NCI-H2196 (cell line): ENCODE results near the gene ACSL1.

Experiments
- DNase-seq: peaks from one replicate; lab custom pipeline; 2025; ENCODE audit not compliant: unreplicated experiment; lab: John Stamatoyannopoulos, UW

The ACSL1 gene

GRCh38 chr4:184825896-184826690 is at the start of gene ACSL1:
Gene ACSL1, minus strand, starts transcription at chr4:184825968. Its CDS starts 22,454 bp downstream, at chr4:184803514.
- DNase-seq = peak; percentile 18

DNA sequence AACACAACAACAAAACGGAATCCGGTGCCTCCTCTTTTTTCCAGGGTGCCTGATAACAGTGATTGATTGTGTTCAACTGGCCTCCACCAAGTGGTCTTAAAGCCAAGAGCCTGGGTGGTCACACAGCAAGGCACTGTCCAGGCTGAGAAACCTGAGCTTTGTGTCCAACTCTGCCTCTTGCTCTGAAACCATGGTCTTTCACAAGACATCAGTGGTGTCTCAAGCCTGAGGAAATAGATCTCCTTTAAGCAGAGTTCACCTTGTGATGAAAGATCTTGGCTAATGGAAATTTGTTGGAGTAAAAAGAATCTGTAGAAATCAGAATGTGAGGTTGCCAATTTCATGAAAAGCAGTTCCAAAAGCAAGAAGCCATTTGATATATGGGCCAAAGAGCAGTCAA is 47.3 kb upstream of the ACSL1 start:
- DNase-seq = no peak

GRCh38 chr4:184870718-184871117 is 45.0 kb upstream of the ACSL1 start:
- DNase-seq = no peak

GRCh38 chr4:184868623-184869022 is 42.9 kb upstream of the ACSL1 start:
- no peak for DNase-seq

- DNase-seq = no peak
These were observed 38.1 kb upstream of the ACSL1 start for GRCh38 chr4:184863916-184864315.

- DNase-seq = no peak
These were observed 35.3 kb upstream of the ACSL1 start for GRCh38 chr4:184861047-184861446.

GRCh38 chr4:184860018-184860779 is 34.4 kb upstream of the ACSL1 start:
- no peak for DNase-seq

DNA sequence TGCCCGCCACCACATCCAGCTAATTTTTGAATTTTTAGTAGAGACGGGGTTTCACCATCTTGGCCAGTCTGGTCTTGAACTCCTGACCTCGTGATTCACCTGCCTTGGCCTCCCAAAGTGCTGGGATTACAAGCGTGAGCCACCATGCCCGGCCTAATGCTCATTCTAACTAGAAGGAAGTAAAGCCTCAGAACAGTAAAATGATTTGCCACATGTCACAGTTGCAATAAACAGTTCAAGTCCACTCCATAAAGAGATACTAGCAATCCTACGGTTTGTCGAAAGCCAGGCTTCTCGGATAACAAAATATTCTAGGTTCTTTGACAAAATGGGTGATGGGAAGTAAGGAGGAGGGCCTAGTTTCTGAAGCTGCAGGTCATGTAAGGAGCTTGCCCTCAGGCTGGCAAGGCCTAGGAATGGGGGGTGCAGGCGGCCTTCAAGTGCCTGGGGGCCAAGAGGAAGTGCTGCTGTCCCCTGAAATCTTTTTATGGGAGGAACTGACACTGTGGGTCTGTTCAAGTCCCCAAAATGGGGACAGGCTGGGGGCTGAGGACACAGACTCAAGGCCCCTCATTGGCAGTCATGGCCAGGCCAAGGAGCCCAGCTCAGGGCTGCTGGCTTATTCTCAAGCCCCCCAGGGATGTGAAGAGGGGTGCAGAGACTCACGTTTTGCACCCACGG is 31.8 kb upstream of the ACSL1 start:
- DNase-seq = no peak

- no peak for DNase-seq
These were observed 30.5 kb upstream of the ACSL1 start for GRCh38 chr4:184856277-184856609.

- no peak for DNase-seq
These were observed 28.9 kb upstream of the ACSL1 start for GRCh38 chr4:184854673-184855072.

- DNase-seq = no peak
These were observed 27.7 kb upstream of the ACSL1 start for GRCh38 chr4:184853436-184853835.

DNA sequence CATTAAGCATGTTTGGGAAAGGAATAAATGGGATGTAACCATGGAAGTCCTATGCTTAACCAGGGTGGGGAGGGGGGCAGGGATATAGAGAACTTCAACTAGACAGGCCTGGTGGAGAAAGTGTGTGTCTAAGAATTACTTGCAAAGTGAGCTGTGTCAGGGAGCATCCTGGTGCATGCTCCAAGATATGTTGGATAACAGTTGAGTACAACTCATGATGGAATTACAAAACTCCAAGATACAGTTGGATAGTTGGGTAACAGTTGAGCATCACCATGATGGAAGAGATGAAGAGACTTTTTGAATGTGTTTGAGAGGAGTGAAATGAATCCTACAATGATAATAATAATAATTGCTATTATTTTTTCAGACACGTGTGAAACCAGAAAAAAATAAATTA is 26.1 kb upstream of the ACSL1 start:
- DNase-seq = no peak

- no peak for DNase-seq
These were observed 25.4 kb upstream of the ACSL1 start for GRCh38 chr4:184851200-184851541.

DNA sequence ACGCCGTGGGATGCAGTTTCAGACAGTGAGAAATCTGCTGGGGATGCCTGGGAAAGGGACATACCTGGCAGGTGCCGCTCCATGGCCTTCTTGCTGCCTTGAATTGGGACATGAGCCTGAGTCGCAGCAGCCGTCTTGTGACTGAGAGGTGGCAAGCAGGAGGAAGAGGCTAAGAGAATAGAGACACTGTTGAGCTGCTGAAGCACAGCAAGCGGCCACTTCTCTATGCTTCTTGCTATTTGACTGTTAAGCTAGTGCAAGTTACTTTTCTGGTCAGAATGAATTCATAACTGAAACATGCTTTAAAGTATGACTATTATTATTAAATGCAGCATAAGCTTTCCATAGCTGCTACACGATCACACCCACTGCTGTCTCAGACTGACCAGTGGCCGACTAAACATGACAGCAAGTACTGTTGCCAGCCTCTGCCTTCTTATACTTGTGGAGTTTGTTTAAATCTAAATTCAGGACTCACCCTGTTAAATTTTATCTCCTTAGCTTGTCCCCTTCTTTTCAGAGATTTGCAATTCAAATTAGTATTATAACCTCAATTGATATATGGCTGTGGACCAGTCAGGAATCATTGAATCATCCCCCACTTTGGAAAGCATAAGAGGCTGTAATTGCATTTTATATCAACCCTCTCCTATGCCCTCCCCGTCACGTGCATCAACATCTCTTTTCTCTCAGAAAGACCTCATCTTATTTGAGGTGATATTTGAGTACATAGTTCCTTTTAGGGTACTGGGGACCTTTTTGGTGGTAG is 24.8 kb upstream of the ACSL1 start:
- no peak for DNase-seq

GRCh38 chr4:184850018-184850417 is 24.2 kb upstream of the ACSL1 start:
- no peak for DNase-seq

- no peak for DNase-seq
These were observed 23.4 kb upstream of the ACSL1 start for GRCh38 chr4:184849185-184849584.

DNA sequence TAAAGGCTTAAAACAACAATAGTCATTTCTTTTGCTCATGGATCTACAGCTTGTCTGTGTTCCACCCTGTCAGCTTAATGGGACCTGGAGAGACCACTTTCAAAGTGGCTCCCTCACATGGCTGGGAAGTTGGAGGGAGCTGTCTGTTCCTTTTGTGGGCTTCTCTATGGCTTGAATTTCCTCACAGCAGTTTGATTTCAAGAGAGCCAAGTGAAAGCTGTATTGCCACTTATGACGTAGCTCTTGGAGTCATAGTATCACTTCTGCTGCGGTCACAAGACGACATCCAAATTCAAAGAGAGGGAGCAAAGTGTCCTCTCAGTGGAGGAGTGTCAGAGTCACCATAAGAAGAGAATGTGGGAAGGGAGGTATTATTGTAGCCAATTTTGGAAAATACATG is 22.7 kb upstream of the ACSL1 start:
- DNase-seq = no peak

DNA sequence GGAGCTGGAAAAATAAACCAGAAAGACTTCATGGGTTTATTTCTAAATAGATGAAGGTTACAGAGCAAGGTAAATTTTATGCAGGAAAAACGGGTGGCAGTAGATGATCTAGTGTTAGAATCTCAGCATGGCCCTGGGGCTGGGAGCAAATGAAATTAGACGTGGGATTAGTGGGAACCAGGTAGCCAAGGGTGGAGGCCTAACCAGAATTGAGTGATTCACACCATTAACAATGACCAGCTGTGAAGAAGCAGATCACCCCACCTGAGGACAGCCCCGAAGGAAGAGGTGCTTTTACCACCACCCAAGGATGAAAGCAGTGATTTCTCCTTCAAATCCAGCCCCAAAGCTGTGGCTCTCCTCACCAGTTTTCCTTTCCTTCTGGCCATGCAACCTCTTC is 20.8 kb upstream of the ACSL1 start:
- DNase-seq = no peak

- DNase-seq = no peak
These were observed 19.7 kb upstream of the ACSL1 start for GRCh38 chr4:184845367-184846021.

GRCh38 chr4:184844742-184845141 is 19.0 kb upstream of the ACSL1 start:
- no peak for DNase-seq
